Activated T-cell treated with anti-CD3 and anti-CD28 coated beads for 1 hour (primary cell): ENCODE results near the gene TSPAN14.

Experiments used
- DNase-seq: peaks from one replicate; pipeline ENCODE4 v3.0.0-alpha.2; 2020; ENCODE audit warnings: low read depth

TSPAN14 gene

DNA sequence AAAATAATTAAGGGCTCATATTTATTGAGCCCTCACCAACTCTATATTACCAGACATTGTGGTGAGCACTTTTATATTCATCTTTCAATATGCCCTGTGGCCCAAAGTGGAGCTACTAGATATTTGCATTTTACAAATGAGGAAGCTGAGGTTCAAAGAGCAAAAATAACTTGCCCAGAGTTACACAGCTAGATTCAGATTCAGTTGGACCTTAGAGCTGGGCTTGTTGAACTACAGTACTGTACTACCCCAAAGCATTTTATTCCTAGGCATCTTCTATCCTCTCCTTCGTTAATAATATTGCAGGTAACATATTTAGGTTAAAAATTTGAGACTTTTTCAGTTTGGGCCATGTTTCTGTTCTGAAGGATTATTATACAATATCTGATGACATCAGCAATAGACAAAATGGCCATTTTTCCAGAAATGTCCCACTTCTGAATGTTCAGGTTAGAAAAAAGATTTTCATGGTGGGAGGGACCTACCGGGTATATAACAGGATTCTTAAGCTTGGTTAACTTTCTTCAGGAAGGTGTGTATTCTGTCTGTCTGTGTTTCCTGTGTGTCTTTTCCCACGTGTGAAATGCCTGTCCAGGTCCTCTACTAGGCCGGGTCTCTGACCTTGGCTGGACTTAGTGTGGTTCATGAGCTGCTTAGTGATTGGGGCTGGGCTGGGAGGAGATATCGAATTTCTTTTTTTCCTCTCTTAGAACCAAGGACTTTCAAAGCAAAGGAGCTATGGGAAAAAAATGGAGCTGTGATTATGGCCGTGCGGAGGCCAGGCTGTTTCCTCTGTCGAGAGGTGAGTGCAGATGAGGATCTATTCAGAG, 32.2 kb upstream of the TSPAN14 start:
- no peak for DNase-seq

DNA sequence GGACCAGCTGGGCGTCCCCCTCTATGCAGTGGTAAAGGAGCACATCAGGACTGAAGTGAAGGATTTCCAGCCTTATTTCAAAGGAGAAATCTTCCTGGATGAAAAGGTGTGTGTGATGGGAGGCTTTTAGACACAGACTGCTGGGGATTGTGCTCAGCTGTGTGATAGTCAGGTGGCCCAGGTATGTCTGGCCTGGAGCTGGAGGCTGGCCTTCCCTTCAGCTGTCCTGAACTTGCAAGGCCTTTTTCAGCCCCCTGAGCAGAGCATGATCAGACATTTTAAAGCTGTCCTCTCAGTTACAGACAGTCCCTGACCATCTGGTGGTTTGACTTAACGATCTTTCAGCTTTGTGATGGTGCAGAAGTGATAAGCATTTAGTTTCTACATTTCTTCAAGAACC, 28.2 kb upstream of the TSPAN14 start:
- no peak for DNase-seq

DNA sequence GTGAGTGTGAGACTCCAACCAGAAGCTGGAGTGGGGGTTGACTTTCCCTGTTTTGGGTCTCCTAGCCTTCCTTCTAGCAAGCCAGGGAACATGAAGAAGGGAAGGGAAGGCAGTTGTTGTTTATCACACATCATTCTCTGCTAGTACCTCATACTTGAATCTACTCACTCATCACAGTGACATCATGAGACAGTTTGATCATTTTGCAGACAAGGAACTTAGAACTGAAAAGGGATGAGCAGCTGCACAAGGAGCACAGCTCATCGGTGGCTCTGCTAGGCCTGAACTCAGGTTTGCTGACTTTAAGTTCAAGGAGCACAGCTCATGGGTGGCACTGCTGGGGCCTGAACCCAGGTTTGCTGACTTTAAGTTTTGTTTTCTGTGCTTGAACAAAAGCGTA, 26.6 kb upstream of the TSPAN14 start:
- no peak for DNase-seq

DNA sequence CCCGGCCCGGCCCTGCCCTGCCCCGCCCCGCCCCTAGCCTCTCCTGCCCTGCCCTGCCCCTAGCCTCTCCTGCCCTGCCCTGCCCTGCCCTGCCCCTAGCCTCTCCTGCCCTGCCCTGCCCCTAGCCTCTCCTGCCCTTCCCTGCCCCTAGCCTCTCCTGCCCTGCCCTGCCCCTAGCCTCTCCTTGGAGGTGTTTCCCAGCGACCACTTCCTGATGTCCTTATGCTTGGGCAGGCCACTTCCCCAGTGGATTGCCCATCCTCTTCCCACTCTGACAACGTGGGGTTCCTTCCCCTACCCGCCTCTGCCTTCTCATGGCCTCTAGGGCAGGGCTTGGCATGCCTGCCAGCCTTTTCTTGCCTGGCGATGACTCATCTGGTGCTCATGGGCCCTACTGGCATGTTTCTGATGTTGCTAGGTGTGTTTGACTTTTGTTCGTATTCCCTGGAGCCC, 24.6 kb upstream of the TSPAN14 start:
- DNase-seq: no peak

DNA sequence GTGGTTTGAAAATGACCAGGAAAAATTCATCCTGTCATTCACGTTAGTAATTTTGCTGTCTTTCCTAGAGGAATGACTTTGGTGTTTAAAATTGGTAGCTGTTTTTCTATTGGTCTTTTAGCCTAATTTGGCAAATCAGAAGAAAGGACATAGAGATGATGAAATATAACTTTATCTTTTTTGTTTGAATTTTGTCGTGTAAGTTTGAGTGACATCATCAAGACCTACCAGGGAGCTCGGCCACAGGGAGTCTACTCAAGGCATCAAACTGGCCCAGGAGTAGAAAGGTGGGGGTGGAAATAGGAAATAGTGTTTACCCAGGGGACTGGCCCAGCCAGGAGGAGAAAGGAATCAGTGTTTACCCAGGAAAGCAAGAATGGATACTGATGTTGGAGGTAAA, 21.0 kb upstream of the TSPAN14 start:
- DNase-seq: no peak

DNA sequence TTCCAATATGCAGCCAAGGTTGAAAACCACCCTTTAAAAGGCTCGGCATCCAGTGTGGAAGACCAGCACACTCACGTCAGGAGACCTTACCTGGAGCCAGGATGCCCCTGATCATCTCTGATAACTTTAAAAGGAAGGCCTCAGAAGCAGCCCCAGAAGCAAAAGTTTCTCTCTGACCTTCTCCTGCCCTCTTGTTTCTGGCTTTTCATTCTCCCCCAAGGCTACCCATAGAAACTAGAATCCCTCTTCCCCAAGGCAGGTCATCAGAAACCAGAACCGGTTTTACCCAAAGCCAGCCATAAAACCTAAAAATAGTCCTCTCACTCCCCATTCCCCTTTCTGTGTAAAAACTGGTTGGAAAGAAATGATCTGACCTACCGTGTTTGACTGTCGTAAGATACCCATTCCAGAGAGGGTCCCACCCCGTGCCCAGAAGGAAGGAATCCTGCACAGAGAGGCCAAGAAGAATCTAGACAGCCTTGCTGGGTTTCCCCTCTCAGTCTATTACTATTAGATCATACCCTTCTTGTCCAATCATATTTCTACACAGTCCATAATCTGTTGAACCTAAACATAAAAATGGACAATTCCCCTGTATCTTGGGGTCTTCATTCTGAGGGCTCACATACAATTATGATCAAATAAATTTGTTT, 17.5 kb upstream of the TSPAN14 start:
- DNase-seq: no peak

DNA sequence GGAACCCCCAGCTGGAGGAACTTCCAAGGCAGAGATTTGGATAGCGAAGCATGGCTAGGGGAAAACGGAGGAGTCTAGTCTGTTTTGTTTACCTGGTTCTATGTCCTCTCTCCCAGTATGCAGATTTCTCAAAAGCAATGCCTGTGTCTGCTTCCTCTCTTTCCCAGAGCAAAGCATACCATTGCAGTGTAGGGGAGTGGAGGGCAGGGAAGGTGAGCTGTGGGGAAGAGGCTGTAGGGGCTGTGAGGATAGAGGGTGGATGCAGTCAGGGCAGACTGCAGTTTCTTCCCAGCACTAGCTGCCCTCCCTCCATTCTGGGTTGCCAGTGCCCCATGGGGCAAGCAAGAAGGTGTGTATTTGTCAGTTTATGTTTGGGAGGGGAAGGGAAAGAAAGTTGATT, 16.9 kb upstream of the TSPAN14 start:
- no peak for DNase-seq

DNA sequence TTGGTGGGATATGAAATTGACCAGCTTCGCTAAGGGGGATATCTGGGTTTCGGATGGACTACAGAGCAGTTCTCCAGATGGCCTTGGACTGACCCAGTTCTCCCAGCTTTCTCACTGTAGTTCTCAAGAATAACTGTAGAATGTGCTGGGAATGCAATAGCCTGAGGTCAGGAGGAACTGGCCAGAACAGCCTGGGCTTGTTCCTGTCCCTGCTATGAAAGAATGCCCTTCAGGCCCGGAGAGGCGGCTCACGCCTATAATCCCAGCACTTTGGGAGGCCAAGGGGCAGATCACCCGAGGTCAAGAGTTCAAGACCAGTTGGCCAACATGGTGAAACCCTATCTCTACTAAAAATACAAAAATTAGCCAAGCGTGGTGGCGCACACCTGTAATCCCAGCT, 12.3 kb upstream of the TSPAN14 start:
- DNase-seq: no peak

DNA sequence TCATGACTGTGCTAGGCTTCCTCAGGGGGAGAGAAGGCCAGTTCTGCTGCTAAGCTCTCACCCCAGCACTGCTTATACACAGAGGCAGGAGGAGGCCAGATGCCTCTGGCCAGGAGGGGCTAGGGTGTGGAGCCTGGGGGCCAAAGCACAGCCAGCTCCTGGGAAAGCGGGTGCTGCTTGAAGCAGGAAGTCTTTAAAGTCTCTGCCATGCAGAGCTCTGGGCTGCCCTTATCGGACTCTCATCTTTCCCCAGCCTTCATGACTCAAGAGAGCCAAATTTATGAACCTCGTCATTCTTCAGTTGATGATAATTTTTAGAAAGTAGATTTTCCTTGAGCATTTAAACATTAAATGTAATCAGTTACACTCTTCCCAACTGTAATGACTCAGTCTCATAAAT, 11.2 kb upstream of the TSPAN14 start:
- DNase-seq: no peak

DNA sequence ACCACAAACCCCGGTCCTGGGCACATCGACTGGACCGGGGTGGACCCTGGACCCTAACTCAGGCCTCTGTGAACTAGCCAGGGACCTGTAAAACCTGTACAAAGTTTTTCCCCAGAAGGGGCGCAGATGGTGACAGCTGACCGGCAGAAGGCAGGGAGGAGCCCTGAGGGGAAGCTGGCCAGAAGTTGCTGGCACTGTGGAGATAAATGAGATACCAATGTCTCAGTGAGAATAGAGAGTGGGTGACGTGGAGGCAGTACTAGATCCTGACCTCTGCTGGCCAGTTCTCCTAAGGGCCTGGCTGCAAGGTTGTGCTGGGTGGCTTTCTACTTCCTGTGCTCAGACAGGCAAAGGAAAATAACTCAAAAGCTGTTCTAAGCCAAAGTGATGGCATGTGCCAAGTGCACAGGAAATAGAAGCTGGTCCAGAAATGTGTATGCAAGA, 10.6 kb upstream of the TSPAN14 start:
- DNase-seq: no peak

DNA sequence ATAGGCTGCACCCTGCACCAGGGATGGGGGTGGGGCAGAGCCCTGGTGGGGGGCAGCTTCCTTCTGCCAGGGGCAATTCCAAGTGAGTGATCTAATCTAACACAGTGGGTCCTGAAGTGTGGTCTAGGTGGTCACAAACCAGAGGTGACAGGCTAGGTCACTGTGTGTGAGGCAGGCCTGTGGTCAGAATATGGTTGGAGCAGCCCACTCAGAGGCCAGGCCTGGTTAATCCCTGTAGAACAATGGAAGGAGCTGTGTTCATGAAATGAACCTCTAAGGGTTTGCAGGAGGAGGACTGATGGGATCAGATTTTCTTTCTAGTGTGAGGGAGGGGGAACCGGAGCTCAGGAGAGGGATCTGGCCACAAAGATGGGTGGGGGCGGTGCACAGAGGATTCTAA, 10.0 kb upstream of the TSPAN14 start:
- DNase-seq: no peak

DNA sequence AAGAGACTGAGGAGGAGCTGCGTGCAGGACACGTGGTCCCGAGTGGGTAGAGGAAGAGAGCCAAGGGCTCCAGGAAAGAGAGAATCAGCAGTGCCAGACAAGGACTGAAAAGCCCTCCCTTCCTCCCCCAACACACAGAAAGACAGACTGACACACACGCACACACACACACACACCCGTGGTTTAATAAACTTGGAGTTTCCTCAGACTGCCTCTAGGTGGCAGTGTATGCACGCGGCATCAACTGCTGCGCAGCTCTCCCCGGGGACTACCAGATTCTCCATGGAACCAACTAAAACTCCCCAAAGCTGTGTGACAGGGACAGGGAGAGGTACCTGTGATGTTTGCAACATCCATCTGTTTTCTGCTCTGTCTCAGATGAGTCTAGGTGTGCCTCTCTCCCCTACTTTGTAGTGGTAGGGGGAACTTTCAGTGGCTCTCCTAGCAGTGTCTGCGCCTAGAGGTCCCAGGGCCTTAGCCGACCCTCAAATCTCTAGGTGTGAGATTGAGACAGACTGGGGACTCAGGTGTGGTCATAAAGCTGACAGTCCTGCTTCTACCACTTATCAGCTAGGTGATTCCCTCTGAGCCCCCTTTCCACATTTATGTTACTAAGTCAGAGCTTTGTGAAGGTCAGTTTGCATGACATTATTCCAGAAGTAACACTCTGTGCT, 9.3 kb upstream of the TSPAN14 start:
- peak; percentile 67 for DNase-seq

DNA sequence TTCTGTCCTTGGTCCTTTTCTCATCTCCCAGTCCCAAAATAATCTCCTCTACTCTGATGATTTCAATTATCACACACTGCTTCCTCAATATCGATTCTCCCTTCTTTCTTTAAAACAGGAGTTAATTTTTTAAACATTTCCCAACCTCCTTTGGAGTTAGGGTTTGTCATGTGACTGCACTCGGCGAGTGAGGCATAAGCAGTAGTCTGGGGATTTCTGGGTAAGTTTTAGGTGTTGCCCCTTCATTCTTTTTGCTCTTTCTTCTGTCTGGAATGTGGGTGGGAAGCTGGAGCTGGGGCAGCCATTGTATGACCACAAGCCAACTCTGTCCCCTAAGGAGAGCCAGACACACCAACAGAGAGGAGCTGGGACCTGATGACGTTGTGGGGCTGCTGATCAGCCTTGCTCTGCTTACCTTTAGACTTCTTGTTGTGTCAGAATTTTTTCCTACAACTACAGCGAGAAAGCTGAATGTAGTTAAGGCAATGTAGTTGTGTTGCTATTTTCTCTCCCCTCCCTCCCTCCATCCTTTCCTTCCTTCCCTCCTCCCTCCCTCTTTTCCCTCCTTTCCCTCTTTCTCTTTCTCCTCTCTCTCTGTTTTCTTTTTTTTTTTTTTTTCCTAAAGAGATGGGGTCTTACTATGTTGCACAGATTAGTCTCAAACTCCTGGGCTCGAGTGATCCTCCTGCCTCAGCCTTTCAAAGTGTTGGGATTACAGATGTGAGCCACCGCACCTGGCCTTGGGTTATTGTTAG, 6.5 kb upstream of the TSPAN14 start:
- DNase-seq: no peak

DNA sequence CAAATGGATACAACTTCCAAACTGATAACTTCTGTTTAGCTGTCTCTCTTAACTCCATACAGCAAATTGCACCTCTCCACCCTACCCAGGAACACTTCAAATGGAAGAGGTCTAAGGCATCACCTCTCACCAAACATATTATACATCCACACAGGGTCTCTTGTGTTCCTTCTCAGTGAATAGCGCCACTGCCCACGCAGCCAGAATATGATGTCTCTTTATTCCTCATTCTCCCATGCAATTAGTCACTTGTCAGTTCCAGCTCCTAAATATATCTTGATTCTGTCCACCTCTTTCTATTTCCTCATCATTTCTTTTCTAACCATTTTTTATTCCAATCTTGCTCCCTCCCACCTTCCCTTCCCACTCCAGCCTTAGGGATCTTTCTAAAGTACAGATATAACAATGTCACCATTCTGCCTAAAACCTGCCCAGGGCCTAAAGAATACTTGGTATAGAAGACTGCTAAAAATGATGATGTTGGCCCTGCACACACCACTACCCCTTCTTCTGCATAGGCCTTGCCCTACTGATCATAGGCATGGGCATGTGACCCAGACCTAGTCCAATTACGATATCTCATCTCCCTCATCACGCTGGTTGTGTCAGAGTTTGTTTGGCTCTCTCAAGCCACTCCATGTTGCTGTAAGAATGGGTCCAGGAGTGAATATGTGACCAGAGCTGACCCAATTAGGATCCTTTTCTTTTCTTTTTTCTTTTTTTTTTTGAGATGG, 5.7 kb upstream of the TSPAN14 start:
- no peak for DNase-seq

DNA sequence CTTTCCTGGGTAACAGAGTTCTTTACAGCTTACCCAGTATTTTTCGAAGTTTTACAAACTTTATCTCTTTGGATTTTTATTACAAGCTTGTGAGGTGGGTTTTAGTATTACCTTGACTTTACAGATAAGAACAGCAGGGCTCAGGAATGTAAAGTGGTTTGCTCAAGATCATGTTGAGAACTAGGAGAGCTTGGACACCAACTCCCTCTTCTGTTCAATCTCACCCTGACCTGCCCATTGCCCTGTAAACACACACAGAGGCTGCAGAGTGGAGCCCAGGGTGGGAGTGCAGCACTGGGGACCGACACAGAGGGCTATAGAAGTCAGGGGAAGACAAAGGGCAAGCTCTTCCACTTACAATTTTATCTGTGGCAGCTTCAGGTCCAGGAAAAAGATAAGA, 4.6 kb upstream of the TSPAN14 start:
- no peak for DNase-seq

DNA sequence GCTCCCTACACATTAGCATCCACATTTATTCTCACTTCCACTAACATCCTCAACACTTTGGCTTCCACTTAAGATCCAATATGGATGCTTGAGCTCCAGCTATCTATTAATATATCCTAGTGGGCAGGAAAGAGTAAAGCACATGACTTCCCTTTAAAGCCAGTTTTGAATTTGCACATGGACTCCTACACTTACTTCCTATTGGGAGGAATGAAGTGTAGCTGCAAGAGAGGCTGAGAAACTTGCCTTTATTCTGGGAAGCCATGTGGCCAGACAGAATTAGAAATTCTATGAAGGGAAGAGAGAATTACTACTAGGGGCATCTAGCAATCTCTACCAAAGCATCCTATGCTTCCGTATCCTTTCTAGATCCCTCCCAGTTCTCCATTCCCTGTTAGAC, 3.0 kb upstream of the TSPAN14 start:
- no peak for DNase-seq

DNA sequence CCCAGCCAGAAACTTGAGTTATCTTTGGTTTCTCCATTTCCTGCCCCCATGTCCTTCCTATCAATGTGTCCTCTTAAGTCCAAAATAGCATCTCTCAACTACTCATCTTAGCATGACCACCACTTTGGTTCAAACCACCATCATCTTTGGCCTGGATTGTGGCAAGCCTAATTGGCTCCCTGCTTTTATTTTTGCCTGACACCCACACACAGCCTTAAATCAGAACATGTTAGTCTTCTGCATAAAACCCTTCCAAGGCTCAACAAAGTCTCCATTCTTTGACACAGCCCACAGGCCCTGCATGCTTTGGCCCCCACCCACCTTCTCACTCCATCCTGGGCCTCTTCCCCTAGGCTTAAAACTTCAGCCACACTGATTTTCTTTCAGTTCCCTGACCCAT, 2.0 kb upstream of the TSPAN14 start:
- no peak for DNase-seq

DNA sequence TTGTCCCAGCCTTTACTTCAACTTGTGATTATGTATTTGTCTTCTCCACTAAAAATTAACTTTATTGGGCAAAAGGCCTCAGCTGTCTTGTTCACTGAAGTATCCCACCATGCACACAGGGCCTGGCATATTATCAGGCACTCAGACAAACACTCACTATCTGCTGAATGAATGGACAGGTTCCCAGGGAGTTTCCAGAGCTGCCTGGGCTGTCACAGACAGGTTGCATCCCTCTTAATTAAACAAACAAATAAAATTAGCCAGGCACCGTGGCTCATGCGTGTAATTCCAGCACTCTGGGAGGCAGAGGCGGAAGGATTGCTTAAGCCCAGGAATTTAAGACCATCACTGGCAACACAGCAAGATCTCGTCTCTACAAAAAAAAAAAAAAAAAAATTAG, 1.5 kb upstream of the TSPAN14 start:
- no peak for DNase-seq

DNA sequence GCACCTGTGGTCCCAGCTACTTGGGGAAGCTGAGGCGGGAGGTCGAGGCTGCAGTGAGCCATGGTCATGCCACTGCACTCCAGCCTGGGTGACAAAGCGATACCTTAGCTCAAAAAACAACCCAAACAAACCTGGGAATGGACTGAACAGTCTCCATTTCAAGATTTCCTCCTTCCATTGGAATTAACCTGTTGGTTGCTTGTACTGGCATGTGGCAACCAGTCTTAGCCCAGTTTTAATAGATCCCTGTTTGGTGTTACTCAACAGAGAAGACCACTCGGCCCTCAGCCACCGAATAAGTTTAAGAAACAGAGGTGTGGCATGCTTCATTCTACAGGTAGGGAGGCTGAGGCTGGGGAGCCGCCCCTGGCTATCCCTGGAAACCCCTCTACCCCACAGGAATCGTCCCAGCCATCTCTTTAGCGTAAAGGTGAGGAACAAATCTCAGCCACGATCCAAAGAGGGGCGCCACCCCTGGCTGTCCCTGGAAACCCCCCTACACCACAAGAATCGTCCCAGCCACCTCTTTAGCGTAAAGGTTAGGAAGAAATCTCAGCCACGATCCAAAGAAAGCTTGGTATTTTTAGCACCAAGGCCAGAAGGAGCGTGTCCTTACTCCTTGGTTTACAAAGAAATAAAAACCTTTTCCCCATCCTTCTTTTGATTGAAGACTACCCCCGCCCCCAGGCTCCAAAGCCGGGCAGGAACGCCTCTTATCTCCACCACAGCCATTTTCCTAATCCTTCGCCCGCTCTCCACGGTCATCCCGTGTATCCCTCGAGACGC, 861 bp upstream of the TSPAN14 start:
- DNase-seq: no peak

DNA sequence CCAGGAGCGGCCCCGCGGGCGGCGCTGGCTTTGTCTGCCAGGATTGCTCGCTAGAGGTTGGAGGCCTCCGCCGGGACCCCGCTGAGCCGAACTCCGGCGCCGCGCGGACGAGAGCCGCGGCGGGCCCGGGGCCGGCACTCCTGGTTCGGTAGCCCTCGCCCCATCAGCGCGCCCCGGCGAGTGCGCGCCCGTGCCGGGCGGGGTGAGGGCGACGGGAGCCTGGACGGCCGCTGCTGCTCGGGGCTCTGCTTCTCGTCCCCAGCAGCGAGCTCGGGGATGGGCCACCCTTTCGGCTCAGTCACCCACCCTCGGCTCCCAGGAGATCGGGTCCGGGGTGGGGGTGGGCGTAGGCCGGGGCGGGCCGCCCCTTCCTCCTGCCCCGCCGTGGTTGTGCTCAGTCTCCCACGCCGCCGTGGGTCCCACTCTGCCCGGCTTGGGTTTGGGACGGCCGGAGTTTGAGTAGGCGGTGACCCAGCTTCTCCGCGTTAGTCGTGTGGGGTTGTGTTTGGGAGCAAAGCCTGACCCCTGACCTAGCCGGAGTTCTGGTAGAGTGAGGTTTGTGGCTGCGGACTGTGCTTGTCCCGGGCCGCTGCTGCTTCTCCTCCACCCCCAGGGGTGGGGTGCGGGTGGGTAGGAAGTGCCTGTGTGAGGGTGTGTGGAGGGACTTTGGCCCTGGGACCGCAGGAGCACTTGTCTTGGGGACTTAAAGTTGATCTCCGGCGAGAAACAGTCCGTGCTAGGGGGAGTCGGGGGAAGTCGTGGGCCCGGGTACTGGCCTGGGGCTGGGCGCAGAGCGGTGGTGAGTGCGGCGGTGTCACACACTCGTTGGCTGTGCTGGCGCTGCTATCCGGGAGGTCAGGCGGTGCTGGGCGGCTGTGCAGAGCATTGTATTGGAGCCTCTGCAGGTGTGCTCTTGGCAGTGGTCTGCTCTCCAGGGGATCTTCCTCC, 677 bp downstream of the TSPAN14 start:
- DNase-seq: no peak
